Daoy (cell line): Measurements from ENCODE around the gene SVBP. TPM values are rescaled to one million over a fixed set of nuclear protein-coding genes. Genes with fewer than 3 reads are reported as not detected.

Source experiments
- DNase-seq: peaks from one replicate; pipeline ENCODE4 v3.0.0-alpha.2; 2015; ENCODE audit warnings: low read depth
- total RNA-seq: library from RNA; depleted of rRNA; stranded (reverse); fragments of >200 nt; shearing (Covaris generic); gene quantifications from 2 replicates; pipeline ENCODE4 v1.2.3, GENCODE V29; 2014; rRNA removed

SVBP gene
- total RNA-seq, 1 experiment from 2014 or later = 28.2 TPM

DNA sequence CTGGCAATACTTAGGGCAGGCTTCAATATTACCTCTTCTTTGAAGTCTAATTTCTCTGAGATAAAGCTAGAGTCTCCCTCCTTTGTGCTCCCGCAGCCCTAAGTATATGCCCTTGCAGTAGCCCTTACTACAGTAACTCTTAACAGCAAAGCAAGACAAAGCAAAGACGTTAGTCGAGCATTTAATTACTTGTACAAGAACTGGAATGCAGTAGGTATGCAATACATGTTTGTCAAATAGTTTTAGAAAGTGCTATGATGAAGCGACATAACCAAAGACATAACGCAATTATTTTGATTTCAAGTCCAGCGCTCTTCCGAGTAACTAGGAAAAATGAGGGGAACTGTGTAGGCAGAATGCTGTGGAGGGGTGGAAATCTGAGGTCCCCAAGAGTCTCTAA, 51.9 kb downstream of the SVBP start:
- no peak for DNase-seq

DNA sequence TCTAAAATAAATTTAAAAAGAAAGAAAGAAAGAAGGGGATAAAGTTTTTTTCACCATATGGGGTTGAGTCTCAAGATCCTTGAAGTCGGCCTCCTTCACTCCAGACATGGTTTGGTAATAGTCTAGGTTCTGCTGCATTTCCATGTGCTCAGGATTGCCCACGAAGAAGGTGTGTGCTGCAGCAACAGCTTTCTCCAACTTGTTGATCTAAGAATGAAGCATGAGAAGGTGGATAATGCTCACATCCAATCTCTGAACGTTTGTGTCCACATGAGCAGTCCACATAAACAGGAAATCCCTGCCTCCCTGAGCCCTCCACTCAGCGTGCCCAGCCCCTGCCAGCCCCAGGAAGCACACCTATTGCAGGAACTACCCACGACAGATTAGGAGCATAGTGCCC, 54.9 kb downstream of the SVBP start:
- no peak for DNase-seq

DNA sequence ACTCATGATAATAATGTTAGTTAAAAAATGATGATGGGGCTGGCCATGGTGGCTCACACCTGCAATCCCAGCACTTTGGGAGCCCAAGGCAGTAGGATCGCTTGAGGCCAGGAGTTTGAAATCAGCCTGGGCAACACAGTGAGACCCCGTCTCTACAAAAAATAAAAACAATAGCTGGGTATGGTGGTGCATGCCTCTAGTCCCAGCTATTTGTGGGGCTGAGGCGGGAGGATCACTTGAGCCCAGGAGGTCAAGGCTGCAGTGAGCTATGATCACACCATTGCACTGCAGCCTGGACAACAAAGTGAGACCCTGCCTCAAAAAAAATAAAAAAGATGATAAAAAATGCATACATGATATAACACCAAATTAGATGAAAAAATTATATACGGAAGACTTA, 55.6 kb downstream of the SVBP start:
- no peak for DNase-seq

- DNase-seq = no peak
These were observed 58.1 kb downstream of the SVBP start for GRCh38 chr1:42759114-42759513.

- no peak for DNase-seq
These were observed 58.6 kb downstream of the SVBP start for GRCh38 chr1:42758641-42759040.

- no peak for DNase-seq
These were observed 59.3 kb downstream of the SVBP start for GRCh38 chr1:42757892-42758275.

Other genes with a start within 250 kb of the SVBP start
- 187 and 202 TPM in 2 replicates for gene PPIH, start 159.0 kb downstream of the SVBP start, total RNA-seq
- gene YBX1, start 135.0 kb downstream of the SVBP start, total RNA-seq = 888 and 951 TPM in 2 replicates
- gene CLDN19, start 77.2 kb downstream of the SVBP start, total RNA-seq = not detected in 2 replicates
- 71.9 and 75.6 TPM in 2 replicates for gene P3H1, start 50.4 kb downstream of the SVBP start, total RNA-seq
- gene C1orf50, start 50.1 kb downstream of the SVBP start, total RNA-seq = 2.5 and 3.1 TPM in 2 replicates
- 0.03 TPM in 1 of 2 replicates, not detected in the other for gene TMEM269, start 32.4 kb downstream of the SVBP start, total RNA-seq
- gene ERMAP, start 275 bp downstream of the SVBP start, total RNA-seq = 12.3 and 12.8 TPM in 2 replicates
- 10.3 and 11.8 TPM in 2 replicates for gene ZNF691, start 29.2 kb upstream of the SVBP start, total RNA-seq
- 193 and 305 TPM in 2 replicates for gene SLC2A1, start 141.5 kb upstream of the SVBP start, total RNA-seq